GM12878 (cell line): Measurements from ENCODE around the gene HAUS1.

Experiments
- CTCF ChIP-seq, 3 experiments: IDR thresholded peaks in 2 of 3; conservative IDR thresholded peaks in 1 of 3; 2 replicates each; pipeline ENCODE4 v1.5.1; 2011; ENCODE audit warnings: low read depth in 3 of 3, low read length in 3 of 3, mild to moderate bottlenecking in 3 of 3, control low read depth in 2 of 3, moderate library complexity in 2 of 3, inconsistent platforms in 1 of 3, mixed read lengths in 1 of 3; ENCODE audit not compliant: control insufficient read depth in 2 of 3, insufficient read depth in 1 of 3; ENCODE audit errors: extremely low read depth in 1 of 3
- FOXK2 ChIP-seq: fragments of 450-650 bp; IDR thresholded peaks from 2 replicates; pipeline ENCODE4 v1.6.1; 2017; ENCODE audit warnings: mild to moderate bottlenecking, moderate library complexity
- HDAC2 ChIP-seq: fragments of 200-600 bp; sonication (generic); IDR thresholded peaks from 2 replicates; pipeline ENCODE4 v1.6.1; 2017
- NFYB ChIP-seq: IDR thresholded peaks from 2 replicates; pipeline ENCODE4 v1.6.1; 2011; ENCODE audit warnings: low read depth, mild to moderate bottlenecking, low read length, improper control_type of control experiment, moderate library complexity; ENCODE audit not compliant: insufficient read depth
- POLR2A ChIP-seq: IDR thresholded peaks from 2 replicates; pipeline ENCODE4 v1.6.1; 2011; ENCODE audit warnings: low read depth, mild to moderate bottlenecking, low read length
- POLR2AphosphoS5 ChIP-seq: IDR thresholded peaks from 2 replicates; pipeline ENCODE4 v1.6.1; 2011; ENCODE audit warnings: mild to moderate bottlenecking, low read length, inconsistent platforms
- SREBF2 ChIP-seq: IDR thresholded peaks from 2 replicates; pipeline ENCODE4 v1.6.1; 2012; ENCODE audit warnings: mild to moderate bottlenecking, low read length
- TAF1 ChIP-seq: IDR thresholded peaks from 2 replicates; pipeline ENCODE4 v1.6.1; 2011; ENCODE audit warnings: mild to moderate bottlenecking, low read depth, low read length, borderline replicate concordance
- ZNF274 ChIP-seq: IDR thresholded peaks from one replicate; pipeline ENCODE4 v1.8.0; 2011; ENCODE audit not compliant: insufficient read length, insufficient read depth

- no peak for TF ChIP-seq CTCF (IDR thresholded peaks at IDR 0.05 in 2 of 3, conservative IDR thresholded peaks at IDR 0.05 in 1 of 3; ENCODE audit: control insufficient read depth in 2 of 3, extremely low read depth in 1 of 3, insufficient read depth in 1 of 3, low read depth in 3 of 3, low read length in 3 of 3)
- no peak for TF ChIP-seq POLR2A
- TF ChIP-seq HDAC2, result no peak
- no peak for TF ChIP-seq ZNF274
- no peak for TF ChIP-seq POLR2AphosphoS5
- no peak for TF ChIP-seq SREBF2
- no peak for TF ChIP-seq NFYB
- no peak for TF ChIP-seq TAF1
- TF ChIP-seq FOXK2, result no peak
Observed at GRCh38 chr18:46169464-46169941, 65.3 kb downstream of the HAUS1 start.
